ENCODE measurements around the gene FGA. TPM values are rescaled to one million over a fixed set of nuclear protein-coding genes. Genes with fewer than 3 reads are reported as not detected.

The FGA gene
- total and polyA plus RNA-seq, 10 of the 15 experiments (the other 5 are each of a cell fraction or from before 2014, with no cell fraction given): 3.6 TPM; not detected in 9

DNA sequence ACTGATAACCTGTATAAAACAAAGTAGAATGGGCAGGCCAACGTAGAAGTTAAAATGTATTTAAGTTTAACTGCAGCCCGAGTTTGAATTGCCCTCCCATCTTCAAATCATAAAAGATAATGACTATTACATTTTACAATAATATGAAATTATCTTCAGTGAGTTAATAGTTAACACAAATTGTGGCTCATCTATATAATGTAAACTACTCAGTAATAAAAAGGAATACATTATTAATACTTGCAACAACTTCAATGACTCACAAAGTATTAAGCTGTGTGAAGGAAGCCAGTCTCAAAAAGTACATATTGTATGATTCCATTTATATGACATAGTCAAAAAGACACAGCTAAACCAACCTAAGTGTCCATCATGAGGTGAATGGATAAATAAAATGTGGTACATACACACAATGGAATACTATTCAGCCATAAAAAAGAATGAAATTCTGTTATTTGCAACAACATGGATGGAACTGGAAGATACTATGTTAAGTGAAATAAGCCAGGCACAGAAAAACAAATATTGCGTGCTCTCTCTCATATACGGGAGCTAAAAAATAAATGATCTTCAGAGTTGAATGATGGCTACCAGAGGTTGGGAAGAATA, 48.2 kb downstream of the FGA start:
- ChIA-PET POLR2A (no interaction called here), RAD21 (ENCODE audit: unreplicated experiment) (no interaction called here), SMC1A (ENCODE audit: uncharacterized antibody, unreplicated experiment) (no interaction called here), CTCF (no interaction called here)
- TF ChIP-seq, protein P1, sequence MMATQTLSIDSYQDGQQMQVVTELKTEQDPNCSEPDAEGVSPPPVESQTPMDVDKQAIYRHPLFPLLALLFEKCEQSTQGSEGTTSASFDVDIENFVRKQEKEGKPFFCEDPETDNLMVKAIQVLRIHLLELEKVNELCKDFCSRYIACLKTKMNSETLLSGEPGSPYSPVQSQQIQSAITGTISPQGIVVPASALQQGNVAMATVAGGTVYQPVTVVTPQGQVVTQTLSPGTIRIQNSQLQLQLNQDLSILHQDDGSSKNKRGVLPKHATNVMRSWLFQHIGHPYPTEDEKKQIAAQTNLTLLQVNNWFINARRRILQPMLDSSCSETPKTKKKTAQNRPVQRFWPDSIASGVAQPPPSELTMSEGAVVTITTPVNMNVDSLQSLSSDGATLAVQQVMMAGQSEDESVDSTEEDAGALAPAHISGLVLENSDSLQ (IDR thresholded peaks at IDR 0.05): no peak
- no peak for TF ChIP-seq JUNB (IDR thresholded peaks at IDR 0.05)
- no peak for TF ChIP-seq PAX8 (IDR thresholded peaks at IDR 0.05)
- TF ChIP-seq, protein P2, sequence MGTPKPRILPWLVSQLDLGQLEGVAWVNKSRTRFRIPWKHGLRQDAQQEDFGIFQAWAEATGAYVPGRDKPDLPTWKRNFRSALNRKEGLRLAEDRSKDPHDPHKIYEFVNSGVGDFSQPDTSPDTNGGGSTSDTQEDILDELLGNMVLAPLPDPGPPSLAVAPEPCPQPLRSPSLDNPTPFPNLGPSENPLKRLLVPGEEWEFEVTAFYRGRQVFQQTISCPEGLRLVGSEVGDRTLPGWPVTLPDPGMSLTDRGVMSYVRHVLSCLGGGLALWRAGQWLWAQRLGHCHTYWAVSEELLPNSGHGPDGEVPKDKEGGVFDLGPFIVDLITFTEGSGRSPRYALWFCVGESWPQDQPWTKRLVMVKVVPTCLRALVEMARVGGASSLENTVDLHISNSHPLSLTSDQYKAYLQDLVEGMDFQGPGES (IDR thresholded peaks at IDR 0.05): no peak
- TF ChIP-seq SMAD1 (IDR thresholded peaks at IDR 0.05; ENCODE audit: low read depth, partially characterized antibody): no peak
- TF ChIP-seq BACH1 (IDR thresholded peaks at IDR 0.05; ENCODE audit: borderline replicate concordance): no peak
- TF ChIP-seq BHLHE40 (IDR thresholded peaks at IDR 0.05; ENCODE audit: borderline replicate concordance in 1 of 2, low read depth in 2 of 2, low read length in 1 of 2): no peak
- Histone ChIP-seq H3K4me2 (ENCODE audit: control insufficient read depth, insufficient read depth) (no peak overlapping the region), H2AFZ (ENCODE audit: control insufficient read depth, low read depth, low read length) (no peak overlapping the region), H3K36me3 (ENCODE audit: control insufficient read depth in 2 of 2, insufficient read depth in 2 of 2, low read length in 1 of 2) (peaks cover 0 to 39% of the 10 kb centered on the region in 2 experiments; a peak in 3 of 4 replicates), H3K9me3 (replicated peaks; ENCODE audit: control insufficient read depth, insufficient read depth, low read length) (no peaks in the 10 kb centered on the region), H3K27ac (ENCODE audit: control insufficient read depth, insufficient read depth) (no peak overlapping the region), H3K27me3 (replicated peaks in 1 of 2; ENCODE audit: control insufficient read depth in 2 of 2, insufficient read depth in 2 of 2, low read length in 1 of 2) (no peaks in the 10 kb centered on the region), H3K4me3 (no peak overlapping the region), H3K79me2 (ENCODE audit: control insufficient read depth, insufficient read depth, low read length) (no peaks in the 10 kb centered on the region; the same call in 1 of the 2 replicates), H4K20me1 (ENCODE audit: control insufficient read depth, insufficient read depth) (no peaks in the 10 kb centered on the region), H3K4me1 (ENCODE audit: control insufficient read depth, insufficient read depth, low read length) (no peaks in the 10 kb centered on the region), H3K9ac (ENCODE audit: control insufficient read depth, insufficient read depth, low read length) (no peak overlapping the region)
- ATAC-seq: no peak
- DNase-seq (ENCODE audit: low read depth, low spot score): no peak
- no TSS peak for BruUV-seq (replicated peaks)
- in situ Hi-C loops (cut with MboI) (no loop called here), intact Hi-C loops (cut with micrococcal nuclease; ENCODE audit: unreplicated experiment) (no loop called here)
- 100% methylated on average over 4 of the region's 4 CpGs for WGBS (ENCODE audit: insufficient coverage, insufficient replicate concordance, low lambda C conversion rate, missing lambda C conversion rate)
- FAIRE-seq: no peak

Small RNA genes within 50 kb of the gene (small RNA-seq; reads per million reads assigned to genes)
- not detected for gene RNU6-1285P

Other genes with a start within 250 kb of the FGA start
- 0.05 and 0.06 TPM in 2 replicates for gene DCHS2, start 98.9 kb downstream of the FGA start, total RNA-seq (2014; rRNA removed)
- 0.05 and 0.31 TPM in 2 replicates for gene DCHS2, start 98.9 kb downstream of the FGA start, total RNA-seq (2014; rRNA removed; fragmentation: Illumina TruSeq; extraction: Trizol)
- gene DCHS2, start 98.9 kb downstream of the FGA start, total RNA-seq (2021): 0.03 TPM in 1 of 2 replicates, not detected in the other
- gene DCHS2, start 98.9 kb downstream of the FGA start, polyA plus RNA-seq (2011; rRNA removed): 0.04 and 0.08 TPM in 2 replicates
- 0.01 and 0.02 TPM in 2 replicates for gene DCHS2, start 98.9 kb downstream of the FGA start, polyA plus RNA-seq (2014; fragmentation: Illumina TruSeq; extraction: Trizol)
- gene DCHS2, start 98.9 kb downstream of the FGA start, polyA plus RNA-seq (2014; fragmentation: Nextera tagmentation; extraction: Ambion mirVana): not detected
- 0.01 TPM in 1 of 2 replicates, not detected in the other for gene DCHS2, start 98.9 kb downstream of the FGA start, polyA plus RNA-seq (2014; rRNA removed)
- under 1 TPM; 0.01 to 0.14 TPM for gene DCHS2, start 98.9 kb downstream of the FGA start, polyA plus RNA-seq (2016; fragmentation: Nextera tagmentation; extraction: Ambion mirVana)
- 54.7 and 71.2 TPM in 2 replicates for gene PLRG1, start 40.3 kb downstream of the FGA start, total RNA-seq (2014; rRNA removed)
- 63.4 and 63.9 TPM in 2 replicates for gene PLRG1, start 40.3 kb downstream of the FGA start, total RNA-seq (2014; rRNA removed; fragmentation: Illumina TruSeq; extraction: Trizol)
- gene PLRG1, start 40.3 kb downstream of the FGA start, total RNA-seq (2021): 83.9 and 95.9 TPM in 2 replicates
- gene PLRG1, start 40.3 kb downstream of the FGA start, polyA plus RNA-seq (2011; rRNA removed): 129 and 157 TPM in 2 replicates
- gene PLRG1, start 40.3 kb downstream of the FGA start, polyA plus RNA-seq (2014; fragmentation: Illumina TruSeq; extraction: Trizol): 88.8 and 90.6 TPM in 2 replicates
- 100 to 1,000 TPM; 138 to 182 TPM for gene PLRG1, start 40.3 kb downstream of the FGA start, polyA plus RNA-seq (2014; fragmentation: Nextera tagmentation; extraction: Ambion mirVana)
- 82.7 and 86.9 TPM in 2 replicates for gene PLRG1, start 40.3 kb downstream of the FGA start, polyA plus RNA-seq (2014; rRNA removed)
- gene PLRG1, start 40.3 kb downstream of the FGA start, polyA plus RNA-seq (2016; fragmentation: Nextera tagmentation; extraction: Ambion mirVana): 100 to 1,000 TPM; 127 to 129 TPM
- gene FGB, start 27.7 kb downstream of the FGA start, total RNA-seq (2014; rRNA removed): not detected in 2 replicates
- not detected in 2 replicates for gene FGB, start 27.7 kb downstream of the FGA start, total RNA-seq (2014; rRNA removed; fragmentation: Illumina TruSeq; extraction: Trizol)
- gene FGB, start 27.7 kb downstream of the FGA start, total RNA-seq (2021): 2.0 and 2.7 TPM in 2 replicates
- not detected in 2 replicates for gene FGB, start 27.7 kb downstream of the FGA start, polyA plus RNA-seq (2011; rRNA removed)
- gene FGB, start 27.7 kb downstream of the FGA start, polyA plus RNA-seq (2014; fragmentation: Illumina TruSeq; extraction: Trizol): 0.04 TPM in 1 of 2 replicates, not detected in the other
- not detected for gene FGB, start 27.7 kb downstream of the FGA start, polyA plus RNA-seq (2014; fragmentation: Nextera tagmentation; extraction: Ambion mirVana)
- gene FGB, start 27.7 kb downstream of the FGA start, polyA plus RNA-seq (2014; rRNA removed): not detected in 2 replicates
- not detected for gene FGB, start 27.7 kb downstream of the FGA start, polyA plus RNA-seq (2016; fragmentation: Nextera tagmentation; extraction: Ambion mirVana)
- gene FGG, start 21.9 kb upstream of the FGA start, total RNA-seq (2014; rRNA removed): not detected in 2 replicates
- gene FGG, start 21.9 kb upstream of the FGA start, total RNA-seq (2014; rRNA removed; fragmentation: Illumina TruSeq; extraction: Trizol): not detected in 2 replicates
- 1.8 and 1.9 TPM in 2 replicates for gene FGG, start 21.9 kb upstream of the FGA start, total RNA-seq (2021)
- not detected in 2 replicates for gene FGG, start 21.9 kb upstream of the FGA start, polyA plus RNA-seq (2011; rRNA removed)
- gene FGG, start 21.9 kb upstream of the FGA start, polyA plus RNA-seq (2014; fragmentation: Illumina TruSeq; extraction: Trizol): not detected in 2 replicates
- not detected for gene FGG, start 21.9 kb upstream of the FGA start, polyA plus RNA-seq (2014; fragmentation: Nextera tagmentation; extraction: Ambion mirVana)
- gene FGG, start 21.9 kb upstream of the FGA start, polyA plus RNA-seq (2014; rRNA removed): not detected in 2 replicates
- not detected for gene FGG, start 21.9 kb upstream of the FGA start, polyA plus RNA-seq (2016; fragmentation: Nextera tagmentation; extraction: Ambion mirVana)
- gene LRAT, start 153.3 kb upstream of the FGA start, total RNA-seq (2014; rRNA removed): not detected in 2 replicates
- gene LRAT, start 153.3 kb upstream of the FGA start, total RNA-seq (2014; rRNA removed; fragmentation: Illumina TruSeq; extraction: Trizol): not detected in 2 replicates
- gene LRAT, start 153.3 kb upstream of the FGA start, total RNA-seq (2021): not detected in 2 replicates
- gene LRAT, start 153.3 kb upstream of the FGA start, polyA plus RNA-seq (2011; rRNA removed): not detected in 2 replicates
- gene LRAT, start 153.3 kb upstream of the FGA start, polyA plus RNA-seq (2014; fragmentation: Illumina TruSeq; extraction: Trizol): not detected in 2 replicates
- gene LRAT, start 153.3 kb upstream of the FGA start, polyA plus RNA-seq (2014; fragmentation: Nextera tagmentation; extraction: Ambion mirVana): not detected
- gene LRAT, start 153.3 kb upstream of the FGA start, polyA plus RNA-seq (2014; rRNA removed): not detected in 2 replicates
- gene LRAT, start 153.3 kb upstream of the FGA start, polyA plus RNA-seq (2016; fragmentation: Nextera tagmentation; extraction: Ambion mirVana): under 1 TPM; 0.07 to 0.08 TPM
- not detected in 2 replicates for gene RBM46, start 190.5 kb upstream of the FGA start, total RNA-seq (2014; rRNA removed)
- not detected in 2 replicates for gene RBM46, start 190.5 kb upstream of the FGA start, total RNA-seq (2014; rRNA removed; fragmentation: Illumina TruSeq; extraction: Trizol)
- gene RBM46, start 190.5 kb upstream of the FGA start, total RNA-seq (2021): not detected in 2 replicates
- not detected in 2 replicates for gene RBM46, start 190.5 kb upstream of the FGA start, polyA plus RNA-seq (2011; rRNA removed)
- gene RBM46, start 190.5 kb upstream of the FGA start, polyA plus RNA-seq (2014; fragmentation: Illumina TruSeq; extraction: Trizol): not detected in 2 replicates
- not detected for gene RBM46, start 190.5 kb upstream of the FGA start, polyA plus RNA-seq (2014; fragmentation: Nextera tagmentation; extraction: Ambion mirVana)
- gene RBM46, start 190.5 kb upstream of the FGA start, polyA plus RNA-seq (2014; rRNA removed): not detected in 2 replicates
- not detected for gene RBM46, start 190.5 kb upstream of the FGA start, polyA plus RNA-seq (2016; fragmentation: Nextera tagmentation; extraction: Ambion mirVana)

All from GM12878 (cell line).